ENCODE measurements around the gene ZBTB40.

DNA sequence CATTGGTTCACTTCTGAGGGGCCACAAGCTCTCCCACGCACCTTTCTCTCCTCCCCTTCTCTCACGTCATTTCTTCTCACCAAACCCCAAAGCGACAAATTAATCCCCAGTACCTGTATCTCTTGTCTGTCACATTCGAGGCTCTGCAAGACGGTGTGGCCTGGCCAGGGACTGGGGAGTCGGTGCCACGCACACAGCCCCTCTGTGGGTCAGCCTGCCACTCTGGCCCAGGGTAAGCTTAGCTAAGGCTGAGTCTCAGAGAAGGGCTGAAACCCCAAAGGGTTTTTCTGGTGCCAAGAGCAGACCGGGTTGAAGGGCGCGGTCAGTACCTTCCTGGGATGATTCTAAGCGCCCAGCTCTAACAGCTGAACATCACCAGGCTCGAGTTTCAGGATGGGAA, 34.2 kb upstream of the ZBTB40 start:
- TF ChIP-seq, protein P1, sequence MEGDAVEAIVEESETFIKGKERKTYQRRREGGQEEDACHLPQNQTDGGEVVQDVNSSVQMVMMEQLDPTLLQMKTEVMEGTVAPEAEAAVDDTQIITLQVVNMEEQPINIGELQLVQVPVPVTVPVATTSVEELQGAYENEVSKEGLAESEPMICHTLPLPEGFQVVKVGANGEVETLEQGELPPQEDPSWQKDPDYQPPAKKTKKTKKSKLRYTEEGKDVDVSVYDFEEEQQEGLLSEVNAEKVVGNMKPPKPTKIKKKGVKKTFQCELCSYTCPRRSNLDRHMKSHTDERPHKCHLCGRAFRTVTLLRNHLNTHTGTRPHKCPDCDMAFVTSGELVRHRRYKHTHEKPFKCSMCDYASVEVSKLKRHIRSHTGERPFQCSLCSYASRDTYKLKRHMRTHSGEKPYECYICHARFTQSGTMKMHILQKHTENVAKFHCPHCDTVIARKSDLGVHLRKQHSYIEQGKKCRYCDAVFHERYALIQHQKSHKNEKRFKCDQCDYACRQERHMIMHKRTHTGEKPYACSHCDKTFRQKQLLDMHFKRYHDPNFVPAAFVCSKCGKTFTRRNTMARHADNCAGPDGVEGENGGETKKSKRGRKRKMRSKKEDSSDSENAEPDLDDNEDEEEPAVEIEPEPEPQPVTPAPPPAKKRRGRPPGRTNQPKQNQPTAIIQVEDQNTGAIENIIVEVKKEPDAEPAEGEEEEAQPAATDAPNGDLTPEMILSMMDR (conservative IDR thresholded peaks at IDR 0.05; ENCODE audit: low read length), result no peak
- no peak for TF ChIP-seq EZH2phosphoT487 (IDR thresholded peaks at IDR 0.05; ENCODE audit: borderline replicate concordance)
